Fibroblast of lung (primary cell): ENCODE results near the gene TRAPPC2. TPM values are rescaled to one million over a fixed set of nuclear protein-coding genes. Genes with fewer than 3 reads are reported as not detected.

Experiments used
- DNase-seq, 2 donors: peaks; one replicate each; pipeline versions ENCODE4 v3.0.0 to v3.0.0-alpha.2; 2010; ENCODE audit warnings: low read depth in 2 of 2
- H2AFZ ChIP-seq: 2 replicates; pipeline ENCODE4 v1.5.1; 2012; ENCODE audit warnings: low read length, control low read depth, inconsistent platforms
- H3K27ac ChIP-seq: 2 replicates; pipeline ENCODE4 v1.5.1; 2011; ENCODE audit warnings: low read length, control low read depth; ENCODE audit not compliant: insufficient read depth
- H3K27me3 ChIP-seq: 2 replicates; pipeline ENCODE4 v1.5.1; 2011; ENCODE audit warnings: mild to moderate bottlenecking, low read length; ENCODE audit not compliant: control insufficient read depth, insufficient read depth
- H3K36me3 ChIP-seq: 2 replicates; pipeline ENCODE4 v1.5.1; 2011; ENCODE audit warnings: low read length; ENCODE audit not compliant: control insufficient read depth, insufficient read depth
- H3K4me1 ChIP-seq: 2 replicates; pipeline ENCODE4 v1.5.1; 2011; ENCODE audit warnings: low read length; ENCODE audit not compliant: control insufficient read depth, insufficient read depth; ENCODE audit errors: extremely low read depth
- H3K4me2 ChIP-seq: 2 replicates; pipeline ENCODE4 v1.5.1; 2011; ENCODE audit warnings: low read length, control low read depth; ENCODE audit not compliant: insufficient read depth; ENCODE audit errors: extremely low read depth
- H3K4me3 ChIP-seq, 4 experiments: fragments of 200-600 bp in 1 of 4; sonication (generic) in 1 of 4; replicated peaks in 1 of 4; 2 replicates each; pipeline ENCODE4 v1.5.1; 2011 to 2016; ENCODE audit warnings: low read length in 4 of 4, low read depth in 3 of 4, mild to moderate bottlenecking in 3 of 4, control low read depth in 2 of 4, inconsistent platforms in 1 of 4, mixed read lengths in 1 of 4; ENCODE audit not compliant: insufficient read depth in 1 of 4; ENCODE audit errors: control extremely low read depth in 1 of 4
- H3K79me2 ChIP-seq: 2 replicates; pipeline ENCODE4 v1.5.1; 2012; ENCODE audit warnings: mild to moderate bottlenecking, low read length, inconsistent platforms; ENCODE audit not compliant: control insufficient read depth, insufficient read depth
- H3K9ac ChIP-seq: 2 replicates; pipeline ENCODE4 v1.5.1; 2011; ENCODE audit warnings: mild to moderate bottlenecking, low read length, control low read depth; ENCODE audit not compliant: insufficient read depth
- H3K9me3 ChIP-seq: 2 replicates; pipeline ENCODE4 v1.5.1; 2012; ENCODE audit warnings: low read depth, low read length; ENCODE audit not compliant: control insufficient read depth, insufficient read depth
- H4K20me1 ChIP-seq: 2 replicates; pipeline ENCODE4 v1.5.1; 2011; ENCODE audit warnings: low read length; ENCODE audit not compliant: control insufficient read depth, insufficient read depth; ENCODE audit errors: extremely low read depth
- CTCF ChIP-seq, 2 donors: IDR thresholded peaks in 1 of 2; conservative IDR thresholded peaks in 1 of 2; 1 replicate in 1 of 2; 2 replicates in 1 of 2; pipeline ENCODE4 v1.5.1; 2011 to 2012; ENCODE audit warnings: low read length in 2 of 2, control low read depth in 1 of 2, inconsistent platforms in 1 of 2, low read depth in 1 of 2, mild to moderate bottlenecking in 1 of 2
- EZH2 ChIP-seq: IDR thresholded peaks from 2 replicates; pipeline ENCODE4 v1.5.1; 2012; ENCODE audit warnings: low read length, control low read depth, mild to moderate bottlenecking; ENCODE audit errors: missing control alignments
- polyA plus RNA-seq, 2 donors: library from polyadenylated mRNA; depleted of rRNA in 1 of 2; stranded (reverse) in 1 of 2; unstranded in 1 of 2; fragments of >200 nt; gene quantifications; 2 replicates each; pipeline ENCODE4 v1.2.1, GENCODE V29; 2011 to 2012; ENCODE audit warnings: missing spikeins in 1 of 2
- total RNA-seq: library from RNA; depleted of rRNA; stranded (reverse); fragments of >200 nt; gene quantifications from 2 replicates; pipeline ENCODE4 v1.2.1, GENCODE V29; 2014

TRAPPC2 gene
- total and polyA plus RNA-seq, 2 donors (not counting 1 experiment from before 2014, with no cell fraction given) = 16.0 to 22.0 TPM

GRCh38 chrX:13755254-13755653 is 20.8 kb upstream of the TRAPPC2 start:
- no peaks in the 10 kb centered on the region for H4K20me1 ChIP-seq
- H3K4me1 ChIP-seq = no peaks in the 10 kb centered on the region
- H3K36me3 ChIP-seq = no peaks in the 10 kb centered on the region
- no peak overlapping the region for H2AFZ ChIP-seq
- no peak overlapping the region for H3K9ac ChIP-seq
- no peak for DNase-seq
- H3K4me3 ChIP-seq = no peak overlapping the region
- H3K79me2 ChIP-seq = no peaks in the 10 kb centered on the region
- no peak overlapping the region for H3K4me2 ChIP-seq
- H3K27ac ChIP-seq = no peak overlapping the region
- no peak for TF ChIP-seq EZH2
- TF ChIP-seq CTCF (conservative IDR thresholded peaks at IDR 0.05 in 1 of 2, IDR thresholded peaks at IDR 0.05 in 1 of 2; ENCODE audit: low read depth in 1 of 2, low read length in 2 of 2) = no peak
- no peaks in the 10 kb centered on the region for H3K9me3 ChIP-seq
- H3K27me3 ChIP-seq = no peaks in the 10 kb centered on the region

- Histone ChIP-seq H3K79me2 (no peaks in the 10 kb centered on the region), H3K36me3 (peaks cover 1% of the 10 kb centered on the region), H3K27me3 (no peaks in the 10 kb centered on the region), H3K27ac (no peak overlapping the region), H3K9me3 (no peaks in the 10 kb centered on the region), H2AFZ (no peak overlapping the region), H3K4me2 (no peak overlapping the region), H3K4me1 (no peaks in the 10 kb centered on the region), H4K20me1 (no peaks in the 10 kb centered on the region), H3K9ac (no peak overlapping the region), H3K4me3 (no peak overlapping the region)
- TF ChIP-seq CTCF (conservative IDR thresholded peaks at IDR 0.05 in 1 of 2, IDR thresholded peaks at IDR 0.05 in 1 of 2; ENCODE audit: low read depth in 1 of 2, low read length in 2 of 2) = no peak
- no peak for TF ChIP-seq EZH2
- no peak for DNase-seq
Measured at GRCh38 chrX:13754765-13755164, 20.3 kb upstream of the TRAPPC2 start.

GRCh38 chrX:13752646-13753045 is 18.2 kb upstream of the TRAPPC2 start:
- no peaks in the 10 kb centered on the region for H3K27me3 ChIP-seq
- H2AFZ ChIP-seq = no peak overlapping the region
- peaks cover 1% of the 10 kb centered on the region for H3K4me1 ChIP-seq
- DNase-seq = no peak
- no peak overlapping the region for H3K9ac ChIP-seq
- no peak overlapping the region for H3K4me3 ChIP-seq
- no peaks in the 10 kb centered on the region for H3K79me2 ChIP-seq
- no peaks in the 10 kb centered on the region for H4K20me1 ChIP-seq
- peaks cover 2% of the 10 kb centered on the region for H3K36me3 ChIP-seq
- no peak overlapping the region for H3K4me2 ChIP-seq
- H3K27ac ChIP-seq = no peak overlapping the region
- TF ChIP-seq CTCF (conservative IDR thresholded peaks at IDR 0.05 in 1 of 2, IDR thresholded peaks at IDR 0.05 in 1 of 2; ENCODE audit: low read depth in 1 of 2, low read length in 2 of 2) (no peak), EZH2 (no peak)
- no peaks in the 10 kb centered on the region for H3K9me3 ChIP-seq
